HEK293T (cell line): ENCODE data around the gene SNX8.

Source experiments
- CTBP1 ChIP-seq: fragments of 450-650 bp; IDR thresholded peaks from 2 replicates; pipeline ENCODE4 v1.6.1; 2016; ENCODE audit warnings: borderline replicate concordance
- ELF4 ChIP-seq: fragments of 450-650 bp; IDR thresholded peaks from 2 replicates; pipeline ENCODE4 v1.6.1; 2017; ENCODE audit warnings: antibody characterized with exemption
- FOXA1 ChIP-seq: fragments of 450-650 bp; IDR thresholded peaks from 2 replicates; pipeline ENCODE4 v1.6.1; 2016; ENCODE audit warnings: mild to moderate bottlenecking
- FOXK2 ChIP-seq: fragments of 450-650 bp; IDR thresholded peaks from 2 replicates; pipeline ENCODE4 v1.6.1; 2016; ENCODE audit warnings: mild to moderate bottlenecking
- FOXM1 ChIP-seq: fragments of 450-650 bp; IDR thresholded peaks from 2 replicates; pipeline ENCODE4 v1.6.1; 2017; ENCODE audit warnings: mild to moderate bottlenecking, borderline replicate concordance
- HDGF ChIP-seq: fragments of 450-650 bp; IDR thresholded peaks from 2 replicates; pipeline ENCODE4 v1.6.1; 2017; ENCODE audit warnings: antibody characterized with exemption, borderline replicate concordance
- PKNOX1 ChIP-seq: fragments of 450-650 bp; IDR thresholded peaks from 2 replicates; pipeline ENCODE4 v1.6.1; 2016
- SP1 ChIP-seq: fragments of 450-650 bp; IDR thresholded peaks from 2 replicates; pipeline ENCODE4 v1.6.1; 2017
- SUZ12 ChIP-seq: fragments of 450-650 bp; IDR thresholded peaks from 2 replicates; pipeline ENCODE4 v1.6.1; 2016; ENCODE audit warnings: mild to moderate bottlenecking
- ZNF384 ChIP-seq: fragments of 450-650 bp; IDR thresholded peaks from 2 replicates; pipeline ENCODE4 v1.6.1; 2016

DNA sequence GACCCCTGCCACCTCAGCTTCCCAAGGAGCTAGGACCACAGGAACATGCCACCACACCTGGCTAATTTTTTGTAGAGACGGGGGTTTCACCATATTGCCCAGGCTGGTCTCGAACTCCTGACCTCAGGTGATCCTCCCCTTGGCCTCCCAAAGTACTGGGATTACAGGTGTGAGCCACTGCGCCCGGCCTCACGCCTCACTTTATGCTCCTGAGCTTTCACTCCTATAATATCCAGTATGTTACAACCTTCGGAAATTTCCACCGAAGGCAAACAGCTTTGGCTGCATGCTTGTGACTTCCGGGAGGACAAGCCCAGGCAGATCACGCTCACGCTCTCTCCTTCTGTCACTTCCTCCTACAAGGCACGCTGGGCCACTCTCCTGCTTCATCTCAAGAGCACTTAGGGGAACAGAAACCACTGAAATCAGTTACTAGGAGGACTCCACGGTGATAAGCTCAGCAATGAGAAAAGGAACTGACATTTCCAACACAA, 77.1 kb downstream of the SNX8 start:
- no peak for TF ChIP-seq ZNF384
- no peak for TF ChIP-seq PKNOX1
- TF ChIP-seq SP1, result no peak
- TF ChIP-seq FOXM1, result no peak
- no peak for TF ChIP-seq HDGF
- no peak for TF ChIP-seq ELF4
- TF ChIP-seq CTBP1, result no peak
- no peak for TF ChIP-seq FOXA1
- no peak for TF ChIP-seq SUZ12
- TF ChIP-seq FOXK2, result no peak
